Fibroblast of skin of abdomen (primary cell): ENCODE results near the gene B9D2. TPM values are rescaled to one million over a fixed set of nuclear protein-coding genes. Genes with fewer than 3 reads are reported as not detected.
"Not testable (repeated sequence)": the region's sequence is repeated elsewhere in the genome, so short reads cannot be mapped to it uniquely, and the experiment has no call there.

Experiments used
- DNase-seq: peaks from one replicate; pipeline ENCODE4 v3.0.0-alpha.2; 2013
- polyA plus RNA-seq, 2 experiments: library from polyadenylated mRNA; unstranded; fragments of 120-200 nt; gene quantifications; one replicate each; pipeline ENCODE4 v1.2.1, GENCODE V29; 2013; ENCODE audit not compliant: insufficient read length in 2 of 2

B9D2 gene
- 5.1 TPM for polyA plus RNA-seq (2013, experiment 1 of 2; ENCODE audit: insufficient read length)
- polyA plus RNA-seq (2013, experiment 2 of 2; ENCODE audit: insufficient read length), result 5.2 TPM

DNA sequence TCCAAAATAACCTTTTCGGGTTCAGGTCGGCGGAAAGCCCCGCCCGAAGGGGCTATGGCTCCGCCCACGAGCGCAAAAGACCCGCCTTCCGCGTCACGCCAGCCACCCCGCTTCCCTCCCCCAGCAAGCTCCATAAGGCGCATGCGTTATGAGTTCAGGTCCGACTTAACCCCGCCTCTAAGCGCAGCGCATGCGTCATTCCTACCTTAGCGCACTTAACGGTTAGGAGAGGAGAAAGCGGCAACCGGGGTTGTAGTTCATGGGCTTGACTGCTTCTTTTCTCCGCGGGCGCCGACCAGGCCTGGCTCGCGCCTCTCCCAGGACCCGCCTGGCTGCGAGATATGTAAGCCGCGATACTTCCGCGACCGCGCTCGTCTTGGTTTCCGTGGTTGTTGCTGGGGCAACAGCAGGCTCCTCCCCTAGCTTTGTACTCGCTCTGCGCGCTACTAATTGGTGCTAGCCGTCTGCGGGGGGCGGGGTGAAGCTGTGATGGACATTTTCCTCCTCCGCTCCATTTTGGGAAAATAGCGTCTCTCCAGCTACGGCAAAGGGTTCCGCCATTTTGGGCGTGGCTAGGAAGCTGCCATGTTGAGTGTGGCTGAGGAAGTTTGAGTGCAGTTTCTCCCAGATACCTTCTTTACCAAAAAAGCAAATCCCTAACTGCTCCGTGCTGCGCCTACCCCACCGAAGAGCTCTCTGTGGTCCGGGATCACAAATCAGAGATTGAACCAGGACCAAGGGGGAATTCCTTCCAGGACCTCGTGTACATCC, at the start of gene B9D2:
B9D2 (minus strand) TSS at position 397 of the 771 bp plus-strand sequence. CDS start 630 bp downstream, outside the sequence.
- DNase-seq, result peak; percentile 99

GRCh38 chr19:41412953-41413352, 49.0 kb upstream of the B9D2 start:
- DNase-seq, result no peak

DNA sequence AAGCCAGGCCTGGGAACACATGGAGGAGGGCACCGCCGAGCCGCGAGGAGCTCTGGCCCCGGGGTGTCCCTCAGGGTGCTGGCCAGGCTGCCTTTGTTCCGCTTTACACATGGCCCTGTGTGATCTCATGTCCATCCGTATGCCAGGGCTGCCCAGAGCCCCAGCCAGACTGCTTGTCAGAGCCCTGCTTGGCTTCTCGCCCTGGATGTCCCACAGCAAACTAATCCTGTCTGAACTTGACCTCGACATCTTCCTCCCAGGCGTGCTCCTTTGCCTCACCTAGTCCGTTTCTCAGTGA, 48.0 kb upstream of the B9D2 start:
- DNase-seq, result no peak

GRCh38 chr19:41411100-41411967, 47.4 kb upstream of the B9D2 start:
- no peak for DNase-seq

DNA sequence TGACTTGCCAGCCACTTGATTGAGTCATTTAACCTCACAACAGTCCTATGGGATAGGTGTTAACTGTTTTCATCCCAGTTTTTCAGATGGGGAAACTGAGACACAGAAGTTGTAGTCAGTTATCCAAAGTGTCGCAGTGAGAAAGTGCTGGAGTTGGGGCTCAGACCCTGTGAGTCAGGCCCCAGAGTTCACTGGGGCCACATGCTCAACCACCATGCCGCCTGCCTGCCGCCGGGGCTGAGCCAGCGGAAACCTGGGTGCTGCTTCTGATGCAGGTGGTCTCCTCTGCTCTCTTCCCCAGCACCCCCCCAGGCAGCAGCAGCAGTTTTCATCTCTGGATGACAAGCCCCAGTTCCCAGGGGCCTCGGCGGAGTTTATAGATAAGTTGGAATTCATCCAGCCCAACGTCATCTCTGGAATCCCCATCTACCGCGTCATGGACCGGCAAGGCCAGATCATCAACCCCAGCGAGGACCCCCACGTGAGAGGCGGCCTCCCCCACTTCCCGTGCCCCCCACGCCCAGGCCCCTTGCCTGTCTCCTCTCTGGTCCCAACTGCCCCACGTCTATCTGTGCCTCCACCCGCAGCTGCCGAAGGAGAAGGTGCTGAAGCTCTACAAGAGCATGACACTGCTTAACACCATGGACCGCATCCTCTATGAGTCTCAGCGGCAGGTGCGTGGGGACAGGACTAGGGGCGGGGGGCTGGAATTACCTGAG, 46.5 kb upstream of the B9D2 start:
- no peak for DNase-seq

GRCh38 chr19:41409288-41409687, 45.3 kb upstream of the B9D2 start:
- DNase-seq, result no peak

- not testable (repeated sequence) for DNase-seq
Measured at GRCh38 chr19:41408846-41409245, 44.9 kb upstream of the B9D2 start.

DNA sequence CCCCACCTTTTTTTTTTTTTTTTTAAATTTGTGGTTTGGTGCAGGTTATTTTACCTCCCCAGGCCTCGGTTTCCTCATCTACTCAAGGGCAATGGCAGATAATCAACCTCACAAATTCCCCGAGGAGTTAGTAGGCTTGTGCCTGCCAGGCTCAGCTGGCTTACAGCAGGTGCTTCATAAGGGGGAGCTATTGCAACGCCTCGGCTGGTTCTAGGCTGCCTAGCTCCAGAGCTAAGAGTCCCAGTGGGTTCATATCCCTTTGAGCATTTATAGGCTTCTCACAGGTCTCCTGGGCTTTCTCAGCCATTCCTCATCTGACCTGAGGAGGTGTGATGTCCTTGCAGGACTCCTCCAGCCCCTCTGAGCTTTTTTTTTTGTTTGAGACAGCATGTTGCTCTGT, 44.3 kb upstream of the B9D2 start:
- DNase-seq, result no peak

DNA sequence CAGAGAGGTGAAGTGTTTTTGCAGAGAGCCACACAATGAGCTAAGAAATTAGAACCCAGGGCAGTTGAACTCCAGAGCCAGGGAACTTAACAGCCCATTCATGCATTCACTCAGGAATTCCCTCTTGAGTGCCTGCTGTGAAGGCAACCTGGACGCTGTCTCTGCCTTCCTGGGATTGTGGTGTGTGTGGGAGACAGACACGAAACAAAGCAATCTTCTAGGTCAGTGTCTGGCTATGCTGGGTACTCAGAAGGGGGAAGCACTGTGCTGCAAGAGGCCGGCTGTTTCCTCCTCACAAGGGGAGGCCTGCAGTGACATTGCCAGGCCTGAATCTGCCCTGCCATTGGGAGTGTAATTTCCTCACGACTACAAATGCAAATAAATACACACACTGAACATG, 43.3 kb upstream of the B9D2 start:
- DNase-seq, result no peak

- DNase-seq, result no peak
Measured at GRCh38 chr19:41405776-41406175, 41.8 kb upstream of the B9D2 start.

DNA sequence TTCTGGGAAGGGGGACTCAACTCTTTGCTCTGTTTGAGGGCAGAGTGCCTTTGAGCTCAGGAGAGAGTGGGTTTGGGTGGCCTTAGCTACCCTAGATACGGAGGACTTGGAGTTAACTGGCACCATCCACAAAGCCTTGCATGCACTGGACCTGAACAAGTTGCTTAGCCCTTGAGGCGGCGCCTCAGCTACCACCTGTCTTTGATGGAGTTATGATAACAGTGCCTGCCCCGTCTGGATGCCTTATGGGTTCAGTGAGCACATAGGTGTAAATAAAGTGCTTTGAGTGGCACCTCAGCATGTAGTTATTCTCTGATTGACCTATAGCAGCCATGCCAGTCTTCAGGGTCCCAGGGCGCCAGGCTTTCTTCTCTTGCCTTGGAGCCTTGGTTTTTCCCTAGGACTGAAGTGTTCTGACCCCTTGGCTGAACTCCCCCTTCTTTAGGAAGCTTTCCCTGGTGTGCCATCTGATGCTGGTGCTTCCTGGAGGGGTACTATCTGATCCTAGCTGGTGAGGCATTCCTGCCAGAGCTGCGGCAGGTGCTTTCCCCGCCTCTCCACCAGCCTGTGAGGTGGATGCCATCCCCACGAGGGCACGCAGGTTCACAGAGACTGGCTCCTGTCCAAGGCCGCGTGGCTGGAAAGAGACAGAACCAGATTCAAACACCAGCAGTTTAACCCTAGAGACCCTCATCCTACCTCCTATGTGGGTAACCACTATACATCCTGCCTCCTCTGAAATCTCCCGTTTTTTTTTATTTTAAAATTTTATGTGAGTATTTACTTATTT, 39.4 kb upstream of the B9D2 start:
- DNase-seq, result no peak

DNA sequence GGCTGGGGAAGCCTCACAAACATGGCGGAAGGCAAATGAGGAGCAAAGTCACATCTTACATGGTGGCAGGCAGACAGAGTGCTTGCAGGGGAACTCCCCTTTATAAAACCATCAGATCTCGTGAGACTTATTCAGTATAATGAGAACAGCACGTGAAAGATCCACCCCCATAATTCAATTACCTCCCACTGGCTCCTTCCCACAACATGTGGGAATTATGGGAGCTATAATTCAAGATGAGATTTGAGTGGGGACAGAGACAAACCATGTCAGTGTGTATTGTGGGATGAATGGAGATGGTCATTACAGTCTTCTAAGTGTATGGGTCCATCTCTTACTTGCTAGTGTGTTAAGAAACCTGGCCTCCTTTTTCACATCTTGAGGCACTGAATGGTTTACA, 38.1 kb upstream of the B9D2 start:
- DNase-seq, result no peak

- DNase-seq, result no peak
Measured at GRCh38 chr19:41401483-41401882, 37.5 kb upstream of the B9D2 start.

- DNase-seq, result no peak
Measured at GRCh38 chr19:41399525-41399924, 35.6 kb upstream of the B9D2 start.

DNA sequence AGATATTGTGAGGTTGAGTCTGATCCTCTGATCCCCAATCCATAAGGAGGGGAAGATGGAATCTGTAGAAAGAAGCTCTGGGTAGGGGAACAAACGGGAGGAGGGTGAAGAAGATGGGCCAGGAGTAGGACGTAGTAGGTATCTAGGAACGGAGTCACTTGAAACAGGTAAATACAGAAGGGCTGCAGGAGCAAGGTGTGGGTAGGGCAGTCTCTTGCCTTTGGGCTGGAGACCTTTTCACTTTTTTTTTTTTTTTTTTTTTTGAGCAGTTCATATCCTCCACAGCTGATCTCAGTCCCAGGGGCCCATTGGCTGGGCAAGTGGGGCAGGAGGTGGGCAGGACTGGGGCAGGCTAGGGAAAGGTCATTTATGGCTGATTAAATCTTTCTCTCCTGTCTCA, 35.1 kb upstream of the B9D2 start:
- no peak for DNase-seq

DNA sequence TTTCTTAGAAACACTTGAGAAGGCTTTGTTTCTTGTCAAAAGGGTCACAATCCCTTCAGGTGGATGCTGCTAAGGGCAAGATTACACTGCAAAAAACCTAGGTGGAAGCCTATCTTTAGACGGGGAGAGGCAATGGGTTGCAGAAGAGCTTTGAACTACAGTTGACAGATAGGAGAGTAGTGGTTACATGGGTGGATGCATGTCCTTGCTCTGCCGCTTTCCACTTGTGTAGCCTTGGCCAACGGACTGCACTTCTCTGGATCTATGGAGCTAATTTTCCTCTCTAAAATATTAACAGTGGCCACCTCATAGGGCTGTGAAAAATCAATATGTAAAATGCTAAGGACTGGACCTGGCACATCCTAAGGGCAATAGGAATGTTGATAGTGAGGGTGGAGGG, 34.6 kb upstream of the B9D2 start:
- DNase-seq, result no peak

GRCh38 chr19:41398050-41398418, 34.1 kb upstream of the B9D2 start:
- DNase-seq, result no peak

DNA sequence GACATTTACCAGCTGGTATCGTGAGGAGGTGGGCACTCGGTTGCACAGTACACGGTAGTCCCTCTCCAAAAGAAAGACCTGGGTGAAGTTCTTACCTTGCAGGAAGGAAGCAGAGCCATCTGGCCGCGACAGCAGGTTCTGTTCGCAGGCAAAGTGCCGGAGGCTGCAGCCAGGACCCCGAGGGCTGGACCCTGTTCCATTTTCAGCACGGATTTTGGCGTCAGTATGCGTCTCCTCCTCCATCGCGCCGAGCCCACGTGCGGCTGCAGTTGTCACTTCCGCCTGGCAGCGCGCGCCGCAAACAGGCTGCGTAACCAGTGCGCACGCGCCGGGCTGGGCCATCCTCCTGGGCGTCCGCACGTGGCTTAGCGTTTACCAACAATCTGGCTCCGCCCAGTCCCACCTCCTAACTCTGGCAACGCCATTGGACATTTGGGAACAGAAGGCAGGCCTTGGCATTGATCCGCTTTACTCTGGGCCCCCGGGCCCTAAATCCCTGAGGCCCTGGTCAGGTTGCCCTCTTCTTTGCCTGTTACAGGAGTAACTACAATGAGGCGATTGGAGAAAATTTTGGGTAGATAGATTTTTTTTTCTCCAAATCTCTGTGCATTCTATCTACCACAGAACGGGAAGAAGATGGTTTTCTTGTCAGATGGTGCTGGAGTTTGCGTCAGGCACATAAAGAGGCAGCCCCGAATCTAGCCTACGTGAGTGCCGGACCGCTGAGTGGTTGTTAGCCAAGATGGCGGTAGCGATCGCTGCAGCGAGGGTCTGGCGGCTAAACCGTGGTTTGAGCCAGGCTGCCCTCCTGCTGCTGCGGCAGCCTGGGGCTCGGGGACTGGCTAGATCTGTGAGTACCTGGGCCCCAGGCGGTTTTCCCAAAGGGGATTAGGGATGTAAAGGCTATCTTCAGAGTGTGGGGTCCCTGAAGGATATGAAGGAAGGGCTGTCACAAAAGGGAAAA, 33.4 kb upstream of the B9D2 start, which contains the start of the genes BCKDHA and EXOSC5:
BCKDHA (plus strand) TSS at position 733 of the 964 bp plus-strand sequence; CDS start at position 743, 10 bp downstream.
EXOSC5 (minus strand) TSS at position 274 of the 964 bp plus-strand sequence; CDS start at position 243, 31 bp downstream.
- DNase-seq, result peak; percentile 100

- DNase-seq, result no peak
Measured at GRCh38 chr19:41395355-41395754, 31.4 kb upstream of the B9D2 start.

GRCh38 chr19:41392775-41393174, 28.8 kb upstream of the B9D2 start:
- DNase-seq, result no peak

GRCh38 chr19:41391618-41392017, 27.7 kb upstream of the B9D2 start:
- DNase-seq, result no peak
